SK-N-SH treated with all-trans-retinoic acid at 6 μM for 48 hours (cell line): ENCODE results near the gene NTM.

Experiments
- ATAC-seq: fragments of 200-7000 bp; cut with Tn5 transposase; 3 replicates; pipeline ENCODE4 v1.9.1; 2020; ENCODE audit warnings: mild to moderate bottlenecking, moderate library complexity
- ARNTL ChIP-seq: fragments of 450-650 bp; formaldehyde crosslinking; IDR thresholded peaks from 2 replicates; pipeline ENCODE4 v1.5.0; 2020; ENCODE audit warnings: low read depth, mild to moderate bottlenecking, moderate library complexity, borderline replicate concordance
- BACH2 ChIP-seq: fragments of 250-450 bp; sonication (Bioruptor Pico); IDR thresholded peaks from 2 replicates; pipeline ENCODE4 v1.9.0; 2021; ENCODE audit warnings: mild to moderate bottlenecking, borderline replicate concordance
- CSDC2 ChIP-seq: fragments of 250-450 bp; sonication (Bioruptor Pico); IDR thresholded peaks from 2 replicates; pipeline ENCODE4 v1.5.0; 2020; ENCODE audit warnings: mild to moderate bottlenecking, moderate library complexity
- ESRRG ChIP-seq: fragments of 250-450 bp; sonication (Bioruptor Pico); IDR thresholded peaks from 2 replicates; pipeline ENCODE4 v1.6.1; 2021; ENCODE audit warnings: mild to moderate bottlenecking
- GLIS3 ChIP-seq: fragments of 250-450 bp; sonication (Bioruptor Pico); IDR thresholded peaks from 2 replicates; pipeline ENCODE4 v1.5.0; 2020; ENCODE audit warnings: mild to moderate bottlenecking, moderate library complexity
- ISL1 ChIP-seq: fragments of 250-450 bp; sonication (Bioruptor Pico); IDR thresholded peaks from 2 replicates; pipeline ENCODE4 v2.1.2; 2022; ENCODE audit warnings: mild to moderate bottlenecking, moderate library complexity
- OSR1 ChIP-seq: fragments of 250-450 bp; sonication (Bioruptor Pico); IDR thresholded peaks from 2 replicates; pipeline ENCODE4 v1.8.0; 2022; ENCODE audit warnings: moderate library complexity, mild to moderate bottlenecking, inconsistent platforms
- SNAI2 ChIP-seq: fragments of 250-450 bp; sonication (Bioruptor Pico); IDR thresholded peaks from 2 replicates; pipeline ENCODE4 v1.5.0; 2020; ENCODE audit warnings: mild to moderate bottlenecking, moderate library complexity
- TCF4 ChIP-seq: fragments of 250-450 bp; sonication (Bioruptor Pico); IDR thresholded peaks from 2 replicates; pipeline ENCODE4 v1.8.0; 2021; ENCODE audit warnings: mild to moderate bottlenecking, moderate library complexity, borderline replicate concordance
- ZC3H10 ChIP-seq: fragments of 250-450 bp; sonication (Bioruptor Pico); IDR thresholded peaks from 2 replicates; pipeline ENCODE4 v1.5.1; 2021; ENCODE audit warnings: mild to moderate bottlenecking, moderate library complexity
- ZFP3 ChIP-seq: fragments of 250-450 bp; sonication (Bioruptor Pico); IDR thresholded peaks from 2 replicates; pipeline ENCODE4 v1.5.0; 2020; ENCODE audit warnings: mild to moderate bottlenecking, moderate library complexity
- ZFP30 ChIP-seq: fragments of 450-650 bp; formaldehyde crosslinking; IDR thresholded peaks from 2 replicates; pipeline ENCODE4 v1.5.0; 2022; ENCODE audit warnings: mild to moderate bottlenecking, moderate library complexity
- ZNF565 ChIP-seq: fragments of 450-650 bp; formaldehyde crosslinking; conservative IDR thresholded peaks from 2 replicates; pipeline ENCODE4 v1.5.0; 2020; ENCODE audit warnings: low read depth, mild to moderate bottlenecking, moderate library complexity
- ZNF70 ChIP-seq: fragments of 450-650 bp; formaldehyde crosslinking; IDR thresholded peaks from 2 replicates; pipeline ENCODE4 v1.5.0; 2020; ENCODE audit warnings: mild to moderate bottlenecking, moderate library complexity
- ZNF8 ChIP-seq: fragments of 450-650 bp; formaldehyde crosslinking; IDR thresholded peaks from 2 replicates; pipeline ENCODE4 v1.5.0; 2020; ENCODE audit warnings: mild to moderate bottlenecking, moderate library complexity
- TF ChIP-seq, protein P1 (sequence below): fragments of 250-450 bp; sonication (Bioruptor Pico); IDR thresholded peaks from 2 replicates; pipeline ENCODE4 v1.5.0; 2020; ENCODE audit warnings: mild to moderate bottlenecking, moderate library complexity
- TF ChIP-seq, protein P2 (sequence below): fragments of 250-450 bp; sonication (Bioruptor Pico); IDR thresholded peaks from 2 replicates; pipeline ENCODE4 v1.5.1; 2020; ENCODE audit warnings: low read depth, mild to moderate bottlenecking, moderate library complexity
- TF ChIP-seq, protein P3 (sequence below): fragments of 250-450 bp; sonication (Bioruptor Pico); IDR thresholded peaks from 2 replicates; pipeline ENCODE4 v1.5.1; 2021; ENCODE audit warnings: mild to moderate bottlenecking, moderate library complexity
- TF ChIP-seq, protein P4 (sequence below): fragments of 250-450 bp; sonication (Bioruptor Pico); IDR thresholded peaks from 2 replicates; pipeline ENCODE4 v1.8.0; 2021; ENCODE audit warnings: low read depth, mild to moderate bottlenecking, moderate library complexity, borderline replicate concordance
- TF ChIP-seq, protein P5 (sequence below): fragments of 250-450 bp; sonication (Bioruptor Pico); IDR thresholded peaks from 2 replicates; pipeline ENCODE4 v1.8.0; 2020; ENCODE audit warnings: mild to moderate bottlenecking, moderate library complexity, borderline replicate concordance

The NTM gene

DNA sequence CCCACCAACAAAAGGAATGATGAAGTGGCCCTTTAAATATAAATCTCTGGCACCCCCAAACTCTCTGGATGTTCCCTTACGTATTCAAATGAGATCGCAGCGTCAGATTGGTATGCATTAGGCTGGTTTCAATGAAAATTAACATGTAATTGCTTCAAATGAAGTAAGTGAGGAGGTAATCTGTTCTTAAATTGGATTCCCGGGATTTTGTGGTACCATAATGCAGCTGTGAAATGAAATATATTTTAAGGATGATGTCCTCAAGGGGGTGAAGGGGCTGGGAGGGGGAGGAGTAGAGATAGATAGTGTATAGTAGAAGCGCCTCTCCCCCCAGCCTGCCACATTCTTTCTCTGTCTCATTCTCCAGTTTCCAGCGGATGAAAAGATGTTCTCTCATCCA is 748.2 kb downstream of the NTM start (continued):
- TF ChIP-seq, protein P1, sequence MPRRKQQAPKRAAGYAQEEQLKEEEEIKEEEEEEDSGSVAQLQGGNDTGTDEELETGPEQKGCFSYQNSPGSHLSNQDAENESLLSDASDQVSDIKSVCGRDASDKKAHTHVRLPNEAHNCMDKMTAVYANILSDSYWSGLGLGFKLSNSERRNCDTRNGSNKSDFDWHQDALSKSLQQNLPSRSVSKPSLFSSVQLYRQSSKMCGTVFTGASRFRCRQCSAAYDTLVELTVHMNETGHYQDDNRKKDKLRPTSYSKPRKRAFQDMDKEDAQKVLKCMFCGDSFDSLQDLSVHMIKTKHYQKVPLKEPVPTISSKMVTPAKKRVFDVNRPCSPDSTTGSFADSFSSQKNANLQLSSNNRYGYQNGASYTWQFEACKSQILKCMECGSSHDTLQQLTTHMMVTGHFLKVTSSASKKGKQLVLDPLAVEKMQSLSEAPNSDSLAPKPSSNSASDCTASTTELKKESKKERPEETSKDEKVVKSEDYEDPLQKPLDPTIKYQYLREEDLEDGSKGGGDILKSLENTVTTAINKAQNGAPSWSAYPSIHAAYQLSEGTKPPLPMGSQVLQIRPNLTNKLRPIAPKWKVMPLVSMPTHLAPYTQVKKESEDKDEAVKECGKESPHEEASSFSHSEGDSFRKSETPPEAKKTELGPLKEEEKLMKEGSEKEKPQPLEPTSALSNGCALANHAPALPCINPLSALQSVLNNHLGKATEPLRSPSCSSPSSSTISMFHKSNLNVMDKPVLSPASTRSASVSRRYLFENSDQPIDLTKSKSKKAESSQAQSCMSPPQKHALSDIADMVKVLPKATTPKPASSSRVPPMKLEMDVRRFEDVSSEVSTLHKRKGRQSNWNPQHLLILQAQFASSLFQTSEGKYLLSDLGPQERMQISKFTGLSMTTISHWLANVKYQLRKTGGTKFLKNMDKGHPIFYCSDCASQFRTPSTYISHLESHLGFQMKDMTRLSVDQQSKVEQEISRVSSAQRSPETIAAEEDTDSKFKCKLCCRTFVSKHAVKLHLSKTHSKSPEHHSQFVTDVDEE (CRISPR knock-in tag), result no peak
- TF ChIP-seq ESRRG, result no peak
- TF ChIP-seq, all 23 proteins: peak for 0

DNA sequence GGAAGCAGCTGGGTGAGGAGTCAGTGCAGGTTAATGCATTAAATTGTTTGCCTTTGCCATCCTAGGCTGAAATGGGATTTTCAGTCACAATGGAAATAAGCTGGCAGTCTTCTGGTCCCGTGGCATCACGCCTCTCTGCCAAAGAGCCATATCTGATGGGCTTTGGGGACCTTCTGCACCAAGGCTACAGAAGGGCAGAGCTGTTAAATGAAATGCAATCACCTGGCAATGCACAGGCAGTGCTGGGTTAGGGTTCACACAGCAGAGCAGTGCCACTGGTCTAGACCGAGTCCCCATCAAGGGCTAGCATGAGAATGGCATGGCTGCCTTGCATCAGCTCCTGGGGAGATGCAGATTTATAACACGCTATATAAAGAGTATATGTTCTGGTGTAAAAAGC is 749.2 kb downstream of the NTM start:
- ATAC-seq, result no peak
- TF ChIP-seq ISL1 (CRISPR knock-in tag) (no peak), ZNF565 (CRISPR knock-in tag) (no peak), OSR1 (no peak), TCF4 (CRISPR knock-in tag) (no peak), BACH2 (CRISPR knock-in tag) (no peak), SNAI2 (CRISPR knock-in tag) (no peak), ZNF70 (CRISPR knock-in tag) (no peak), ZFP3 (CRISPR knock-in tag) (no peak)
- TF ChIP-seq, protein P1 (CRISPR knock-in tag), result no peak

DNA sequence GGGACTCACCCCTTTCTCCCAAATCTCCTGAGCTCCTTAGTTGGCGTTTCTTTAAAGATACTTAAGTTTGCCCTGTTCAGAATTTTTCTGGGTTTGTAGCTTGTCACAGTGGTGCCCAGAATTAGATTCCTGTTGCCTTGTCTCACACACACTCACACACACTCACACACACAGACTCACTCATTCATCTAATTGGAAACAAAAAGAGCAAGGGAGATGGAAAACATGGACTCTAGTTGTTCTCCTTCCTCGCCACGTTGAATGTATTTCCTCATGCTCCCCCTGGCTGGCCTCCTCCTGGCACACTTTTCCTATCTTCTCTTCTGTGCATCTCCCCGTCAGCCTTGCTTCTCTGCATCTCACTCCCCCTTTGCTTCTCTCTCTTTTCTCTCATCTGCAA is 752.3 kb downstream of the NTM start:
- ATAC-seq, result no peak
- TF ChIP-seq ARNTL (CRISPR knock-in tag) (no peak), GLIS3 (CRISPR knock-in tag) (no peak), CSDC2 (CRISPR knock-in tag) (no peak), SNAI2 (CRISPR knock-in tag) (no peak), ZC3H10 (CRISPR knock-in tag) (no peak), ZFP30 (CRISPR knock-in tag) (no peak), OSR1 (no peak), TCF4 (CRISPR knock-in tag) (no peak), ZFP3 (CRISPR knock-in tag) (no peak), BACH2 (CRISPR knock-in tag) (no peak), ISL1 (CRISPR knock-in tag) (no peak), ZNF8 (CRISPR knock-in tag) (no peak), ESRRG (no peak), ZNF565 (CRISPR knock-in tag) (no peak)
- TF ChIP-seq, protein P1 (CRISPR knock-in tag), result no peak
- TF ChIP-seq, protein P2, sequence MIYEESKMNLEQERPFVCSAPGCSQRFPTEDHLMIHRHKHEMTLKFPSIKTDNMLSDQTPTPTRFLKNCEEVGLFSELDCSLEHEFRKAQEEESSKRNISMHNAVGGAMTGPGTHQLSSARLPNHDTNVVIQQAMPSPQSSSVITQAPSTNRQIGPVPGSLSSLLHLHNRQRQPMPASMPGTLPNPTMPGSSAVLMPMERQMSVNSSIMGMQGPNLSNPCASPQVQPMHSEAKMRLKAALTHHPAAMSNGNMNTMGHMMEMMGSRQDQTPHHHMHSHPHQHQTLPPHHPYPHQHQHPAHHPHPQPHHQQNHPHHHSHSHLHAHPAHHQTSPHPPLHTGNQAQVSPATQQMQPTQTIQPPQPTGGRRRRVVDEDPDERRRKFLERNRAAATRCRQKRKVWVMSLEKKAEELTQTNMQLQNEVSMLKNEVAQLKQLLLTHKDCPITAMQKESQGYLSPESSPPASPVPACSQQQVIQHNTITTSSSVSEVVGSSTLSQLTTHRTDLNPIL (CRISPR knock-in tag), result no peak
- TF ChIP-seq, protein P3, sequence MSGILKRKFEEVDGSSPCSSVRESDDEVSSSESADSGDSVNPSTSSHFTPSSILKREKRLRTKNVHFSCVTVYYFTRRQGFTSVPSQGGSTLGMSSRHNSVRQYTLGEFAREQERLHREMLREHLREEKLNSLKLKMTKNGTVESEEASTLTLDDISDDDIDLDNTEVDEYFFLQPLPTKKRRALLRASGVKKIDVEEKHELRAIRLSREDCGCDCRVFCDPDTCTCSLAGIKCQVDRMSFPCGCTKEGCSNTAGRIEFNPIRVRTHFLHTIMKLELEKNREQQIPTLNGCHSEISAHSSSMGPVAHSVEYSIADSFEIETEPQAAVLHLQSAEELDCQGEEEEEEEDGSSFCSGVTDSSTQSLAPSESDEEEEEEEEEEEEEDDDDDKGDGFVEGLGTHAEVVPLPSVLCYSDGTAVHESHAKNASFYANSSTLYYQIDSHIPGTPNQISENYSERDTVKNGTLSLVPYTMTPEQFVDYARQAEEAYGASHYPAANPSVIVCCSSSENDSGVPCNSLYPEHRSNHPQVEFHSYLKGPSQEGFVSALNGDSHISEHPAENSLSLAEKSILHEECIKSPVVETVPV (CRISPR knock-in tag), result no peak
- TF ChIP-seq, protein P4, sequence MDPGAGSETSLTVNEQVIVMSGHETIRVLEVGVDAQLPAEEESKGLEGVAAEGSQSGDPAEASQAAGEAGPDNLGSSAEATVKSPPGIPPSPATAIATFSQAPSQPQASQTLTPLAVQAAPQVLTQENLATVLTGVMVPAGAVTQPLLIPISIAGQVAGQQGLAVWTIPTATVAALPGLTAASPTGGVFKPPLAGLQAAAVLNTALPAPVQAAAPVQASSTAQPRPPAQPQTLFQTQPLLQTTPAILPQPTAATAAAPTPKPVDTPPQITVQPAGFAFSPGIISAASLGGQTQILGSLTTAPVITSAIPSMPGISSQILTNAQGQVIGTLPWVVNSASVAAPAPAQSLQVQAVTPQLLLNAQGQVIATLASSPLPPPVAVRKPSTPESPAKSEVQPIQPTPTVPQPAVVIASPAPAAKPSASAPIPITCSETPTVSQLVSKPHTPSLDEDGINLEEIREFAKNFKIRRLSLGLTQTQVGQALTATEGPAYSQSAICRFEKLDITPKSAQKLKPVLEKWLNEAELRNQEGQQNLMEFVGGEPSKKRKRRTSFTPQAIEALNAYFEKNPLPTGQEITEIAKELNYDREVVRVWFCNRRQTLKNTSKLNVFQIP (CRISPR knock-in tag), result no peak
- TF ChIP-seq, protein P5, sequence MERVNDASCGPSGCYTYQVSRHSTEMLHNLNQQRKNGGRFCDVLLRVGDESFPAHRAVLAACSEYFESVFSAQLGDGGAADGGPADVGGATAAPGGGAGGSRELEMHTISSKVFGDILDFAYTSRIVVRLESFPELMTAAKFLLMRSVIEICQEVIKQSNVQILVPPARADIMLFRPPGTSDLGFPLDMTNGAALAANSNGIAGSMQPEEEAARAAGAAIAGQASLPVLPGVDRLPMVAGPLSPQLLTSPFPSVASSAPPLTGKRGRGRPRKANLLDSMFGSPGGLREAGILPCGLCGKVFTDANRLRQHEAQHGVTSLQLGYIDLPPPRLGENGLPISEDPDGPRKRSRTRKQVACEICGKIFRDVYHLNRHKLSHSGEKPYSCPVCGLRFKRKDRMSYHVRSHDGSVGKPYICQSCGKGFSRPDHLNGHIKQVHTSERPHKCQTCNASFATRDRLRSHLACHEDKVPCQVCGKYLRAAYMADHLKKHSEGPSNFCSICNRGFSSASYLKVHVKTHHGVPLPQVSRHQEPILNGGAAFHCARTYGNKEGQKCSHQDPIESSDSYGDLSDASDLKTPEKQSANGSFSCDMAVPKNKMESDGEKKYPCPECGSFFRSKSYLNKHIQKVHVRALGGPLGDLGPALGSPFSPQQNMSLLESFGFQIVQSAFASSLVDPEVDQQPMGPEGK (CRISPR knock-in tag), result no peak
